Measurements from ENCODE around the gene GIMAP2.

DNA sequence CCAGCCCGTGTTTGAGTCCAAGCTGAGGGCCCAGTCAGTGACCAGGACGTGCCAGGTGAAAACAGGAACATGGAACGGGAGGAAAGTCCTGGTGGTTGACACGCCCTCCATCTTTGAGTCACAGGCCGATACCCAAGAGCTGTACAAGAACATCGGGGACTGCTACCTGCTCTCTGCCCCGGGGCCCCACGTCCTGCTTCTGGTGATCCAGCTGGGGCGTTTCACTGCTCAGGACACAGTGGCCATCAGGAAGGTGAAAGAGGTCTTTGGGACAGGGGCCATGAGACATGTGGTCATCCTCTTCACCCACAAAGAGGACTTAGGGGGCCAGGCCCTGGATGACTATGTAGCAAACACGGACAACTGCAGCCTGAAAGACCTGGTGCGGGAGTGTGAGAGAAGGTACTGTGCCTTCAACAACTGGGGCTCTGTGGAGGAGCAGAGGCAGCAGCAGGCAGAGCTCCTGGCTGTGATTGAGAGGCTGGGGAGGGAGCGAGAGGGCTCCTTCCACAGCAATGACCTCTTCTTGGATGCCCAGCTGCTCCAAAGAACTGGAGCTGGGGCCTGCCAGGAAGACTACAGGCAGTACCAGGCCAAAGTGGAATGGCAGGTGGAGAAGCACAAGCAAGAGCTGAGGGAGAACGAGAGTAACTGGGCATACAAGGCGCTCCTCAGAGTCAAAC is 56.9 kb downstream of the GIMAP2 start:
- TF ChIP-seq CTCF (IDR thresholded peaks at IDR 0.05; ENCODE audit: low read length) (no peak), EZH2 (IDR thresholded peaks at IDR 0.05; ENCODE audit: borderline replicate concordance, low read length) (no peak)

Data from OCI-LY1 (cell line).